ENCODE results near the gene AZU1.

DNA sequence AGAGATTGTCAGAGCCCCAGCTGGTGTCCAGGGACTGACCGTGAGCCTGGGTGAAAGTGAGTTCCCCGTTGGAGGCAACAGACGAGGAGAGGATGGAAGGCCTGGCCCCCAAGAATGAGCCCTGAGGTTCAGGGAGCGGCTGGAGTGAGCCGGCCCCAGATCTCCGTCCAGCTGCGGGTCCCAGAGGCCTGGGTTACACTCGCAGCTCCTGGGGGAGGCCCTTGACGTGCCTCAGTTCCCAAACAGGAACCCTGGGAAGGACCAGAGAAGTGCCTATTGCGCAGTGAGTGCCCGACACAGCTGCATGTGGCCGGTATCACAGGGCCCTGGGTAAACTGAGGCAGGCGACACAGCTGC, 23.3 kb downstream of the AZU1 start:
- TF ChIP-seq POLR2A (IDR thresholded peaks at IDR 0.05; ENCODE audit: low read length) (no peak), GATA1 (IDR thresholded peaks at IDR 0.05; ENCODE audit: low read depth, low read length) (no peak)

All from erythroblast (primary cell).